Keratinocyte (primary cell): ENCODE results near the gene NINJ2.

ENCODE experiments used
- CTCF ChIP-seq, 3 experiments: IDR thresholded peaks in 1 of 3; conservative IDR thresholded peaks in 1 of 3; optimal IDR thresholded peaks in 1 of 3; 2 replicates in 2 of 3; 3 replicates in 1 of 3; pipeline versions ENCODE3 to v1.5.1; 2011; ENCODE audit warnings: low read length in 3 of 3, mild to moderate bottlenecking in 3 of 3, moderate library complexity in 2 of 3, control low read depth in 1 of 3, inconsistent platforms in 1 of 3; ENCODE audit not compliant: insufficient read depth in 2 of 3; ENCODE audit errors: extremely low read depth in 1 of 3
- EZH2 ChIP-seq: IDR thresholded peaks from one replicate; pipeline ENCODE4 v1.6.1; 2012; ENCODE audit warnings: inconsistent platforms, mild to moderate bottlenecking, low read length, moderate library complexity

- TF ChIP-seq CTCF (optimal IDR thresholded peaks at IDR 0.05 in 1 of 3, IDR thresholded peaks at IDR 0.05 in 1 of 3, conservative IDR thresholded peaks at IDR 0.05 in 1 of 3; ENCODE audit: extremely low read depth in 1 of 3, insufficient read depth in 2 of 3, low read length in 3 of 3) (no peak), EZH2 (no peak)
These were observed 50.4 kb downstream of the NINJ2 start for GRCh38 chr12:612886-613285.
